GM19324 (cell line): ENCODE results near the gene TMEM107.
"Not testable (repeated sequence)": the region's sequence is repeated elsewhere in the genome, so short reads cannot be mapped to it uniquely, and the experiment has no call there.

Experiments
- ATAC-seq: cut with Tn5 transposase; IDR thresholded peaks from one replicate; pipeline ENCODE4 v1.9.1; 2021; ENCODE audit warnings: mild to moderate bottlenecking, moderate library complexity; ENCODE audit not compliant: unreplicated experiment, low FRiP score

TMEM107 gene

GRCh38 chr17:8176197-8176940 is at the start of gene TMEM107:
TSS of gene TMEM107 (minus strand) at chr17:8176380. CDS start at chr17:8176286, 94 bp downstream.
- no peak for ATAC-seq

DNA sequence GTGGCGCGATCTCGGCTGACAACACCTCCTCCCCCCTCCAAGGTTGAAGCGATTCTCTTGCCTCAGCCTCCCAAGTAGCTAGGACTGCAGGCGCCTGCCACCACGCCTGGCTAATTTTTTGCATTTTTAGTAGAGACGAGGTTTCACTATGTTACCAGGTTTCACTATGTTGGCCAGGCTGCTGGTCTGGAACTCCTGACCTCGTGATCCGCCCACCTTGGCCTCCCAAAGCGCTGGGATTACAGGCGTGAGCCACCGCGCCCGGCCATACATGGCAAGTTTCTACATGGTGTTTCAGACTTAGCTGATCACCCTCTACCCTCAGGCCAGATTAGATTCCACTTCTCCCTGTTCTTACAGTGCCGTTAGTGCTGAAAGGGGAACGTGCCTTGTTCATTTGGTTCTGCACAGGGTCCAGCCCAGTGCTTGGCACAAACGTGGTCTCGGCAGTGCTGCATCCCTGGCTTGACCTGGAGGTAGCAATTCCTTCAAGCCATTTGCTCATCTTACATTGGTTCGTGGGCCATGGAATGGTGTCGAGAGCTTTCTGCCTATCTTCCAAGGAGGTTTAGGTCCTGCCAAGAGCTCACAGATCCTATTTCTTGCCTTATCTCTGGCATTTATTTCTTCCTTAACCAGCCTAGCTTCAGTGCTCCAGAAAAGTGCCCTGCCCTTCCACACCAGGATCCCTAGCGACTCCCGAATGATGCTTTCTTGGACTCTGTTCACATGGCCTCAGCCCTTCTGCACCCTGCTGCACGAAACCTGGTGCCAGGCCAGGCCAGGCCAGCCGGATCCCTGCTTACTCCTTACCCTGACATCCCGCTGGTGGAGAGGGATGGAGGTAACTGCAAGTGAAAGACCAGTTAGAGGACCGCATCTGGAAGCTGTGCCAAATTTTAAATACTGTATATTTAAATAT is 49.0 kb upstream of the TMEM107 start:
- ATAC-seq = no peak

DNA sequence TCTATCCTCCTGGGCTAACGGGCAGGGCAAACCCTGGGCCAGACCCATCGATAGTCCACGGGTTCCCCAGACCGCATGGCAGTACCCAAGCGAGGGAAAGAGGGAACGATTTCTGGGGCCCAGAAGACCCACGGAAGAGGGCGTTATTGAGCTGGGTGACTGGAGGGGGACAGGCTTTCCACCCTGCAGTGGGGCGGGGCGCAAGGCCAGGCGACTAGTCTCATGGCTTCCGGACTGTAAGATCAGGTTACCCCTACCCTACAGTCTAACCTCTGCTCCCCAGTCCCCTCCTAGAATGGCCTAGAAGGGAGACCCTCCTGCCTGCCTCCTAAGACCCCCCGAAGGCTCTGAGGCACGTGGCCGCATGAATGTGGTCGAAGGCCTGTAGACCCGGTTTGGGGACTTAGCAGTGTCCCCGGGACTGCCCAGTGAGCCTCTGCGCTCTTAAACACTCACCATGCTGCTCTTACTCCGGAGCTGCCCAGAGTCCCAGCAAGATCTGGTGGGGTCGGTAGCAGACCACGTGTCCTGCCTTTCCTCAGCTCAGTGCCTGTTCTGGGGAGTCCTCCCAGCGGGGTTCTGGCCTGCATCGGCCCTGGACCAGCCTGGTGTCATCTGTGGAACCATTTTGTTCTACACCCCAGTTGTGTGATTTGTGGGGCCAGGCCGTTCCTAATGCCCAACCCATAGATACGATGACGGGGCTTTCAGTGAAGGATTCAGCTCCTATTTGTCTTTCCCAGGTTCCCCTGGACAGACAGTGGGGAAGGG is 47.4 kb upstream of the TMEM107 start:
- ATAC-seq = peak; percentile 5

DNA sequence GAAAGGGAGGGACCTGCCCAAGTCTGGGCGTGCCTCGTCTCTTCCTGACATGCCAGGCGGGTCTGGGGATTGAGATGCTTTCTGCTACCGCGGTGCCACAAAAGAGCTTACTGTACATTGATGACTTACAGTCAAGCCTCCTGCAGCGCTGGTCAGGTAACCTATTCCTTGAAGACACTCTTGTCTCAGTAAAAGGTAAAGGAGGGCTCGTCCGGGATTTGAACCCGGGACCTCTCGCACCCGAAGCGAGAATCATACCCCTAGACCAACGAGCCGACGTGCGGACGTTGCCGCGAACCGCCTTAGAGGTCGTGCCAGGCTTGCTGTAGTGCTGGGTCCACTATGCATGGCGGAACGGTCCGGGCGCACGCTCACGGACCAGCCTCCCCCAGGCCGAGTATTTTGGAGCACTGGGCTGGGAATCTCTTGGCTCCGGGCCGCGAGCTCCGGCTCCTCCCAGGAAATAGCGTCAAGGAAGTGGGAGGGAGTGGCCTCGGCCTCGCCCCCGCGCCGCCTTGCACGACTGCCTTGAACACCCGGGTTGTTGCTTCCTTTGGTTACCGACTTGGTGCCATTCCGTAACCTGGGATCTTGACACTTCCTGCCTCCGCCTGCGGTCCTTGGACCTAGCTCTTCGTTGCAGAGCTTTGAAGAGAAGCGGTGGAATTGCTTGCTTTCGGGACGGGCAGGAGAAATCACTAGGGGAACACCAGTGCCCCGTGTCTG is 46.6 kb upstream of the TMEM107 start:
- peak; percentile 48 for ATAC-seq

DNA sequence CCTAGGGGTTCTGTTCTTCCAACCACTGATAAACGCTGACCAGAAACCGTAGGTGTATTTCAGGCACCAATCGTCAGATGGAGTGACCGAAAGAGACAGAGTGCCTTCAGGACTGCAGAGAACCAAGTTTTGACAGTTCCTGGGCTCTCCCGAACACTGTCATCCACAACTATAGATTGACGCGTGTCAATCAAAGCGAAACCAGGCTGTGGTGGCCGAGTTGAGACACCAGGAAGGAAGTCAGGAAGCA is 46.1 kb upstream of the TMEM107 start:
- ATAC-seq = peak; percentile 37

DNA sequence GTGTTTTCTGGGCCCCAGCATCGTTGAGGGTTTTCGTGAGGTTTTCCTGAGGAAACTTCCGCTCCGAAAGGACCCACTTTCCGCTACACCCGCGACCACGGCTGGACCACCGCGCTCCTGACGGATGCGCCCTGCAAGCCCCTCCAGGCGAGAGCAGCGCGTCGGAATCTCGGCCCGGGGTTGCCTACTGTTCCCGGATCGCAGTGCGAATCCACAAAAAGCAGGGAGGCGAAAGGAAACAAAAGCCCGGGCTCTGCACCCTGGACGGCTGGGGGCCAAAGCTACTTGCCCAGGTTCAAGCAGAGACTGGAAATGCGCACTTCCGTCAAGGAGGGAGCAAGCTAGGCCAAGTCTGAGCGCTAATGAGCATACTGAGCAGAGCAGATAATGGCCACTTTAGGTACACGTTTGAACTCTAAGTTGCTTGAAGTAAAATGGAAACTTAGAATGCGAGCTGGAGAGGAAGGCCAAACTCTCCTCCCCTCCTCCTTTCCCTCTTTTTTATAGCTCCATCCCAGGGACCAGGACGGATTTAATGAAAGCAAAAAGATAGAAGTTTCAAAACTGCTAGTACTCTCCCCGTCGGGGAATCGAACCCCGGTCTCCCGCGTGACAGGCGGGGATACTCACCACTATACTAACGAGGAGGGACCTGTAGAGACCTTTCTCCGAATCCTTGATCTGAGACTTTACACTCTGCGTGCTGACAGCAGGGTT is 45.6 kb upstream of the TMEM107 start:
- peak; percentile 37 for ATAC-seq

DNA sequence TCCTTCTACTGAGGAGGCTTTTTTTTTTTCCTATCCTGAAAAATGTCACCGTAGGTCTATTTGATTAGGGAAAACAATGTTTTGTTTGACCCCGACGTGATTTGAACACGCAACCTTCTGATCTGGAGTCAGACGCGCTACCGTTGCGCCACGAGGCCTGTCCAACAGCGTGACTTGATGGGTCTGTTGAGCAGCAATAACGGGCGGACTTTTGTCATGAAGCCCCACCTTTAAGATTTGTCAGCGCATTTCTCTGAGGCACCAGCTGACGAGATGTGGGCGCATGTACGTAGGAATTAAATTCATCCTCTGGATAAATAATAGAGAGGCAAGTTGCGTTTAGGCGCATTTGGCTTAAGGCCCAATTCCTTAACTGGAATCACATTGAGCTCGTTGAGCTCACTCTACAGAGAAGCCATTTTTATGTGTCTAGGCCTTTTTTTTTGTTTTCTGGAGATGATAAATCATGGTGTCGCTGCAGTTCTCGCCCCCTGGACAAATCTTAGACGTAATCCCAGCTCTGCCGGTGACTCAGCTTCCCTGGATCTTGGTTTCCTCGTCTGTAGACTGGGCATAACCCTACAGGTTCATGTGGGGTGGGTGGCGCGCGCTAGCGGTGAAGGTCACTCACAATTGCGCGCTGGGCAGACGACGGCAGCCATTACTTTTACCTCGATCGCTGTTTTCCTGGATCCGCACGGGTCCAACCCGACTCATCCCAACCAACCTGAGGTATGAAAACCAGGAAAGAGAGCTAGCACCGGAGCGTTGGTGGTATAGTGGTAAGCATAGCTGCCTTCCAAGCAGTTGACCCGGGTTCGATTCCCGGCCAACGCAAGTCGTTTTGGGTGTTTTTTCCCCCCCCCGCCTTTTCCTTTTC is 44.8 kb upstream of the TMEM107 start:
- ATAC-seq = no peak

- not testable (repeated sequence) for ATAC-seq
These were observed 37.8 kb upstream of the TMEM107 start for GRCh38 chr17:8214000-8214399.

DNA sequence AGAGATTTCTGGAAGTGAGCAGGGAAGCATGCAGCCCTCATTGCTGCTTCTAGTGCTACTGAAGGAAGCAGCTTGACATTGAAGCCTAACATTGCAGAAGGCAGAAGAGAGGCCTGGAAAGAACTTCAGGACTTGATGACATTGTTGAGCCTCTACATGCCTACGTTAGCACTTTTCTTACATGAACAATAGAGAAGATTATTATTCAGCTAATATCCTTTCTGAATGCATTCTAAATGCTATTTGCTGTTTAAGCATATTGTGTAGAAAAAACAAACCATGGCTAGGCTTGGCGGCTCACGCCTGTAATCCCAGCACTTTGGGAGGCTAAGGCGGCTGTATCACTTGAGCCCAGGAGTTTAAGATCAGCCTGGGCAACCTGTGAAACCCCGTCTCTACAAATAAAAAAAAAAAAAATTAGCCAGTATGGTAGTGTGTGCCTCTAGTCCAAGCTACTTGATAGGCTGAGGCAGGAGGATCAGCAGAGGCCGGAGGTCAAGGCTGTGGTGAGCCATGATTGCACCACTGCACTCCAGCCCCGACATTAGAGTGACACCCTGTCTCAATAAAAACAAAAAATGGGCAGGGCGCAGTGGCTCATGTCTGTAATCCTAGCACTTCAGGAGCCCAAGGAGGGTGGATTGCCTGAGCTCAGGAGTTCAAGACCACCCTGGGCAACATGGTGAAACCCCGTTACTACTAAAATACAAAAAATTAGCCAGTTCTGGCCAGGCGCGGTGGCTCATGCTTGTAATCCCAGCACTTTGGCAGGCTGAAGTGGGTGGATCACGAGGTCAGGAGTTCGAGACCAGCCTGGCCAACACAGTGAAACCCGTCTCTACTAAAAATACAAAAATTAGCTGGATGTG is 36.4 kb upstream of the TMEM107 start:
- no peak for ATAC-seq

DNA sequence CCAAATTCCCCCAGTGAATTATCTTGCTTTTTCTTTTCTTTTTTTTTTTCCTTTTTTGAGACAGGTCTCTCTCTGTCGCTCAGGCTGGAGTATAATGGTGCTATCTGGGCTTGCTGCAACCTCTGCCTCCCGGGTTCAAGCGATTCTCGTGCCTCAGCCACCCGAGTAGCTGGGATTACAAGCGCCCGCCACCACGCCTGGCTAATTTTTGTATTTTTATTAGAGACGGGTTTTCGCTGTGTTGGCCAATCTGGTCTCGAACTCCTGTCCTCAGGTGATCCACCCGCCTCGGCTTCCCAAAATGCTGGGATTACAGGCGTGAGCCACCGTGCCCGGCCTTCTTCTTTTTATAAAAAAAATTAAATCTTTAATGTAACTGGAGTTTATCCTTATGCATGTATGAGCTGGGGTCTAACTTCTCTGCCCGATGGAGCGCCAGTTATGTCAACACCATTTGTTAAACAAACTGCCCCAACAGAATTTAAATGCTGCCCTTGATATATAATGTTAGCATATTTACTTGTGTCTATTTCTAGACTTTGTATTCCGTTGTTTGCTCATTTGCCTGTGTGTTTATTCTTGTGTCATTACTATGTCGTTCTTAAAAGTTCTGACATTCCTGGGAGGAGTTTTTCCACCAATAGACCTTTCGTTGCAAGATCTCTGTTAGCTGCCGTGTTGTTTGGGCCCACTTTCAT is 34.7 kb upstream of the TMEM107 start:
- peak; percentile 8 for ATAC-seq

GRCh38 chr17:8209907-8210760 is 34.0 kb upstream of the TMEM107 start, which contains the start of gene AURKB:
TSS of gene AURKB (minus strand) at chr17:8210575. CDS start at chr17:8210224, 351 bp downstream.
- peak; percentile 83 for ATAC-seq

DNA sequence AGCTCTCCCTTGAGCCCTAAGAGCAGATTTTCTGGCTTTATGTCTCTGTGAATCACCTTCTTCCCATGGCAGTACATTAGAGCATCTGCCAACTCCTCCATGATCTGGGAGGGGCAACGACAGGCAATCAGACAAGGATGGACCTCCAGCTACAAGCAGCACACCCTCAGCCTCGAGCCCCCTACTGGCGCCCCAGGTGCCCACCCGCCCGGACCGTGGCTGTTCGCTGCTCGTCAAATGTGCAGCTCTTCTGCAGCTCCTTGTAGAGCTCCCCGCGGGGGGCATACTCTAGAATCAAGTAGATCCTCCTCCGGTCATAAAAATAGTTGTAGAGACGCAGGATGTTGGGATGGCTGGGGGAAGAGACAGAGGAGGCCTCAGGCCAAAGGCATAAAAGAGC is 30.4 kb upstream of the TMEM107 start:
- no peak for ATAC-seq

DNA sequence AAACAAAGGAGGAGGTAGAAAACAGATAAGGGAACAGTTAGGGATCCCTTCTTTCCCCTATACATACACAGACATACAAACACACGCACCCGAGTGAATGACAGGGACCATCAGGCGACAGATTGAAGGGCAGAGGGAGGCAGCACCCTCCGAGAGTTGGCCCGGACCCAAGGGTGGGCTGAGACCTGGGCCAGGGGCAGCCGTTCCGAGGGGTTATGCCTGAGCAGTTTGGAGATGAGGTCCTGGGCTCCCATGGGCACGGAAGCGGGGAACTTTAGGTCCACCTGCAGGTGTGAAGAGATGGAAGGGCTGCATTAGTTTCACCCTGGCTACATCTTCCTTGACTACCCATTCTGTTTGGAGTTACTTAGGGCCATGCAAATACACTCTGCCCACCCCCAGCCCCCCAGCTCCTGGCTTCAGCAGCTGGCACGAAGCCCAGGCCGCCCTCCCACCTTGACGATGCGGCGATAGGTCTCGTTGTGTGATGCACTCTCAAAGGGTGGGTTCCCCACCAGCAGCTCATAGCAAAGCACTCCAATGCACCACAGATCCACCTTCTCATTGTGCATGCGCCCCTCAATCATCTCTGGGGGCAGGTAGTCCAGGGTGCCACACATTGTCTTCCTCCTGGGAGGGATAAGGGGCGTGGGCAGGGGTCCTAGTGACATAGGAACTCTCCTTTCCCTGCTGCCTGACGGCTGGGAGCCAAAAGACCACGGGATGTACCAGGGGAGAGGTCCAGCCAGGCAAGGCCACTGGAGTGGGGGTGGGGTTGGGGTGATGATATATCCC is 28.8 kb upstream of the TMEM107 start:
- no peak for ATAC-seq

DNA sequence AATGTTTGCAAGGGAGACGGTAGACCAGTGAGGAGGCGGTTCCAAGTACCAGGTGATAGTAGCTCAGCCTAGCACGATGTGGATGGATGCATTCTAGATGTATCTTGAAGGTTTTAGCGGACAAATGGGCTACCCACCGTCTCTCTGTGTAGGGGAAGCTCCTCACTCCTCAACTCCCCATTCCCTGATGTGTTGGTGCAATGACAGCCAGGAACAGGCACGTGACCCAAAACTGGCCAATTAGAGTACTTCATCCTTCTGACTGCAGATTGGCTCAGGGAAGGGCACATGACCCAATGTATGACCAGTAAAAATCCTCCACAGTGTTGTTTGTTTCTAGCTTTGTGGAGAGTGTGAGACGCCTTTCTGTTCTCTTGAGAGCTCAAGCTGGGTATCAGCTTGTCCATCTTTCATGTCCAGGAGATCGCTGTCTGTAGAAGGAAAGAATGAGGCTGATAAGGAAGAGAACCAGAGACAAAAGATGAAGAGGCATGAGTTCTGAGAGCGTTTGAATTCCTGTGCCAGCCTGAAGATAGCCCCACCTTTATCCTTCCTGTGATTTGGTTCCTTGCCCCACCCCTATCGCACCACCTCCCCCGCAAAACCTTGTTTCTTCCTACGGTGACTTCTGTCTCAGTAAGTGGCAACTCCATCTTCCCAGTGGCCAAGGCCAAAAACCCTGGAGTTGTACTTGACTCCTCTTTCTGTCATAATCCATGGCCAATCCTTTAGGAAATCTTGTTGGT is 16.1 kb upstream of the TMEM107 start:
- ATAC-seq = peak; percentile 22

- ATAC-seq = no peak
These were observed 14.3 kb upstream of the TMEM107 start for GRCh38 chr17:8190506-8190905.
